H9 (cell line): Measurements from ENCODE around the gene NOP9. TPM values are rescaled to one million over a fixed set of nuclear protein-coding genes. Genes with fewer than 3 reads are reported as not detected.

Experiments
- DNase-seq: peaks from one replicate; pipeline ENCODE4 v3.0.0-alpha.2; 2017
- H2AFZ ChIP-seq: one replicate; pipeline ENCODE4 v1.6.1; 2013; ENCODE audit warnings: mild to moderate bottlenecking, low read length, control low read depth, moderate library complexity
- H2AK5ac ChIP-seq: 2 replicates; pipeline ENCODE4 v1.6.1; 2013; ENCODE audit warnings: low read length, control low read depth, mixed read lengths; ENCODE audit not compliant: insufficient read length
- H2BK120ac ChIP-seq: one replicate; pipeline ENCODE4 v1.6.1; 2013; ENCODE audit warnings: low read depth, mild to moderate bottlenecking, low read length, control low read depth, inconsistent platforms; ENCODE audit not compliant: poor library complexity, severe bottlenecking
- H2BK12ac ChIP-seq: 2 replicates; pipeline ENCODE4 v1.6.1; 2013; ENCODE audit warnings: low read length, control low read depth, mixed read lengths, low read depth; ENCODE audit not compliant: insufficient read length
- H2BK15ac ChIP-seq: 2 replicates; pipeline ENCODE4 v1.6.1; 2013; ENCODE audit warnings: low read depth, low read length, control low read depth
- H2BK20ac ChIP-seq: one replicate; pipeline ENCODE4 v1.6.1; 2013; ENCODE audit warnings: low read depth, mild to moderate bottlenecking, low read length, control low read depth, inconsistent platforms; ENCODE audit not compliant: poor library complexity, severe bottlenecking
- H2BK5ac ChIP-seq: 2 replicates; pipeline ENCODE4 v1.6.1; 2013; ENCODE audit warnings: low read length, control low read depth, mixed read lengths; ENCODE audit not compliant: insufficient read length
- H3K14ac ChIP-seq: 2 replicates; pipeline ENCODE4 v1.6.1; 2013; ENCODE audit warnings: low read length, control low read depth; ENCODE audit not compliant: insufficient read depth
- H3K18ac ChIP-seq: 2 replicates; pipeline ENCODE4 v1.6.1; 2013; ENCODE audit warnings: low read depth, mild to moderate bottlenecking, mixed read lengths, low read length, control low read depth; ENCODE audit not compliant: insufficient read length
- H3K23ac ChIP-seq: 2 replicates; pipeline ENCODE4 v1.6.1; 2013; ENCODE audit warnings: low read length, control low read depth, mixed read lengths, low read depth; ENCODE audit not compliant: insufficient read length
- H3K23me2 ChIP-seq: 2 replicates; pipeline ENCODE4 v1.6.1; 2013; ENCODE audit warnings: low read depth, mild to moderate bottlenecking, mixed read lengths, low read length, control low read depth; ENCODE audit not compliant: insufficient read length, poor library complexity, severe bottlenecking
- H3K27ac ChIP-seq: 2 replicates; pipeline ENCODE4 v1.5.1; 2013; ENCODE audit warnings: low read length, control low read depth, mixed read lengths, low read depth; ENCODE audit not compliant: insufficient read length
- H3K27me3 ChIP-seq: 2 replicates; pipeline ENCODE4 v1.6.1; 2013; ENCODE audit warnings: low read length, control low read depth, inconsistent platforms; ENCODE audit not compliant: insufficient read depth
- H3K4ac ChIP-seq: 2 replicates; pipeline ENCODE4 v1.6.1; 2013; ENCODE audit warnings: low read depth, mild to moderate bottlenecking, control low read depth, inconsistent platforms, low read length, moderate library complexity
- H3K4me1 ChIP-seq: 2 replicates; pipeline ENCODE4 v1.6.1; 2013; ENCODE audit warnings: low read length, control low read depth, inconsistent platforms; ENCODE audit not compliant: insufficient read depth
- H3K4me2 ChIP-seq: 2 replicates; pipeline ENCODE4 v1.6.1; 2013; ENCODE audit warnings: low read length, control low read depth, mixed read lengths; ENCODE audit not compliant: insufficient read length, insufficient read depth
- H3K56ac ChIP-seq: 2 replicates; pipeline ENCODE4 v1.6.1; 2013; ENCODE audit warnings: low read depth, mild to moderate bottlenecking, mixed read lengths, low read length, control low read depth; ENCODE audit not compliant: insufficient read length
- H3K79me1 ChIP-seq: 2 replicates; pipeline ENCODE4 v1.6.1; 2013; ENCODE audit warnings: low read depth, mild to moderate bottlenecking, moderate library complexity, low read length, control low read depth, inconsistent platforms; ENCODE audit not compliant: insufficient read depth, poor library complexity, severe bottlenecking
- H3K79me2 ChIP-seq: 2 replicates; pipeline ENCODE4 v1.6.1; 2013; ENCODE audit warnings: low read length, control low read depth, inconsistent platforms; ENCODE audit not compliant: insufficient read depth
- H3K9ac ChIP-seq: 2 replicates; pipeline ENCODE4 v1.6.1; 2013; ENCODE audit warnings: low read length, control low read depth, mixed read lengths; ENCODE audit not compliant: insufficient read length; ENCODE audit errors: extremely low read depth
- H3K9me3 ChIP-seq: one replicate; pipeline ENCODE4 v1.6.1; 2013; ENCODE audit warnings: low read depth, low read length, inconsistent platforms; ENCODE audit not compliant: control insufficient read depth
- H3T11ph ChIP-seq: one replicate; pipeline ENCODE4 v1.6.1; 2013; ENCODE audit warnings: mild to moderate bottlenecking, low read length, control low read depth, inconsistent platforms
- H4K20me1 ChIP-seq: one replicate; pipeline ENCODE4 v1.6.1; 2013; ENCODE audit not compliant: control insufficient read depth, insufficient read length, insufficient read depth
- H4K5ac ChIP-seq: 2 replicates; pipeline ENCODE4 v1.6.1; 2013; ENCODE audit warnings: low read depth, mild to moderate bottlenecking, mixed read lengths, low read length, control low read depth; ENCODE audit not compliant: insufficient read length
- H4K8ac ChIP-seq: replicated peaks from 2 replicates; pipeline ENCODE4 v1.6.1; 2013; ENCODE audit warnings: low read length, control low read depth, mixed read lengths, low read depth; ENCODE audit not compliant: insufficient read length
- H4K91ac ChIP-seq: 2 replicates; pipeline ENCODE4 v1.6.1; 2013; ENCODE audit warnings: low read depth, mild to moderate bottlenecking, moderate library complexity, mixed read lengths, low read length, control low read depth; ENCODE audit not compliant: insufficient read length
- H3K27ac Mint-ChIP-seq, 3 experiments: 2 replicates in 2 of 3; 3 replicates in 1 of 3; pipeline ENCODE4 v1.8.0; 2020 to 2021; ENCODE audit warnings: mixed read lengths in 3 of 3, mild to moderate bottlenecking in 1 of 3, moderate library complexity in 1 of 3
- H3K27me3 Mint-ChIP-seq: 2 replicates; pipeline ENCODE4 v1.8.0; 2021; ENCODE audit warnings: low read depth, mild to moderate bottlenecking, moderate library complexity, mixed read lengths
- H3K36me3 Mint-ChIP-seq, 3 experiments: 2 replicates in 2 of 3; 3 replicates in 1 of 3; pipeline ENCODE4 v1.8.0; 2020 to 2021; ENCODE audit warnings: low read depth in 3 of 3, mixed read lengths in 3 of 3; ENCODE audit not compliant: insufficient read depth in 1 of 3
- H3K4me1 Mint-ChIP-seq, 2 experiments: 2 replicates each; pipeline ENCODE4 v1.8.0; 2020; ENCODE audit warnings: mixed read lengths in 2 of 2
- H3K4me3 Mint-ChIP-seq, 2 experiments: 2 replicates in 1 of 2; 3 replicates in 1 of 2; pipeline ENCODE4 v1.8.0; 2020 to 2021; ENCODE audit warnings: mild to moderate bottlenecking in 2 of 2, mixed read lengths in 2 of 2, moderate library complexity in 1 of 2
- H3K9me3 Mint-ChIP-seq, 2 experiments: 2 replicates in 1 of 2; 3 replicates in 1 of 2; pipeline ENCODE4 v1.8.0; 2020; ENCODE audit warnings: mild to moderate bottlenecking in 2 of 2, mixed read lengths in 2 of 2, moderate library complexity in 1 of 2
- WGBS: extraction: QIAGEN DNeasy Blood & Tissue Kit; methylation state at CpG from one replicate; pipeline ENCODE4 v1.1.7; 2013; ENCODE audit warnings: missing lambda C conversion rate, low lambda C conversion rate, mixed read lengths; ENCODE audit not compliant: insufficient read length; ENCODE audit errors: extremely low coverage; 5-methylcytosine and 5-hydroxymethylcytosine counted together
- total RNA-seq: library from RNA; stranded (reverse); gene quantifications from 2 replicates; pipeline ENCODE4 v1.2.1, GENCODE V29; 2021
- TF ChIP-seq, protein P1 (sequence below): fragments of 200-600 bp; sonication (generic); conservative IDR thresholded peaks from 3 replicates; pipeline ENCODE4 v1.8.0; 2021; ENCODE audit warnings: antibody characterized with exemption, mild to moderate bottlenecking

NOP9 gene
- total RNA-seq, 1 experiment from 2014 or later, result 34.7 TPM

DNA sequence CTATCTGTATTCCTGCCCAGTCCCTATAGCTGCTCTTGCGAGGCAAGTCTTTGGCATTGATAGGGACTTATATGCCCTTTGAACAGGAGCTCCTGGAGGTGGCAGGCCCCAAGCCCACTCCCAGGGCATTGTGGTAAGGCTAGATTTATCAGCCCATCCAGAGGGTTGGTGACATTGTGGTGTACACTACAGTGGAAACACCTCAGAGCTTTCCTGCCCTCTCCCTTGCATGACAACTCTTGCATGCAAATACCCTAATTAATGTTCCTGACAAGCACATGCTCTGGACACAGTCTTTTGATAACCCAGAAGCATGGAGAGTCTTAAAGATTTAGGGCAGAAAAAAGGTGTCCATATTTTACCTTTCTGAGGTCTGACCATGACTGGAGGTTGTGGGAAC lies 41.0 kb downstream of the NOP9 start:
- Histone ChIP-seq H4K20me1 (no peaks in the 10 kb centered on the region), H3K79me1 (no peaks in the 10 kb centered on the region), H3K27me3 (peaks cover 43% of the 10 kb centered on the region; the same call in 1 of the 2 replicates), H4K8ac (no peak overlapping the region), H3K9me3 (no peaks in the 10 kb centered on the region), H3K79me2 (no peaks in the 10 kb centered on the region), H3K18ac (no peak overlapping the region), H3K4me1 (no peaks in the 10 kb centered on the region; the same call in 1 of the 2 replicates), H3K27ac (no peak overlapping the region), H2BK20ac (no peak overlapping the region), H3K23me2 (peaks cover 8% of the 10 kb centered on the region), H3K9ac (no peak overlapping the region), H3K4me2 (no peak overlapping the region), H4K91ac (no peak overlapping the region), H4K5ac (no peak overlapping the region), H3K14ac (no peak overlapping the region), H3T11ph (no peak overlapping the region), H2BK120ac (no peak overlapping the region), H2BK5ac (no peak overlapping the region), H2BK15ac (no peak overlapping the region), H3K56ac (no peak overlapping the region), H3K23ac (no peak overlapping the region), H3K4ac (no peak overlapping the region), H2BK12ac (no peak overlapping the region), H2AFZ (no peak overlapping the region), H2AK5ac (no peak overlapping the region)
- Mint-ChIP-seq H3K9me3 (no peaks in the 10 kb centered on the region), H3K4me3 (no peak overlapping the region), H3K4me1 (peaks cover 13 to 21% of the 10 kb centered on the region in 2 experiments), H3K36me3 (no peaks in the 10 kb centered on the region), H3K27me3 (peaks cover 96% of the 10 kb centered on the region), H3K27ac (no peak overlapping the region)
- no CpG with 5 or more reads among the region's 1 CpG for WGBS
- no peak for DNase-seq
- TF ChIP-seq, protein P1, sequence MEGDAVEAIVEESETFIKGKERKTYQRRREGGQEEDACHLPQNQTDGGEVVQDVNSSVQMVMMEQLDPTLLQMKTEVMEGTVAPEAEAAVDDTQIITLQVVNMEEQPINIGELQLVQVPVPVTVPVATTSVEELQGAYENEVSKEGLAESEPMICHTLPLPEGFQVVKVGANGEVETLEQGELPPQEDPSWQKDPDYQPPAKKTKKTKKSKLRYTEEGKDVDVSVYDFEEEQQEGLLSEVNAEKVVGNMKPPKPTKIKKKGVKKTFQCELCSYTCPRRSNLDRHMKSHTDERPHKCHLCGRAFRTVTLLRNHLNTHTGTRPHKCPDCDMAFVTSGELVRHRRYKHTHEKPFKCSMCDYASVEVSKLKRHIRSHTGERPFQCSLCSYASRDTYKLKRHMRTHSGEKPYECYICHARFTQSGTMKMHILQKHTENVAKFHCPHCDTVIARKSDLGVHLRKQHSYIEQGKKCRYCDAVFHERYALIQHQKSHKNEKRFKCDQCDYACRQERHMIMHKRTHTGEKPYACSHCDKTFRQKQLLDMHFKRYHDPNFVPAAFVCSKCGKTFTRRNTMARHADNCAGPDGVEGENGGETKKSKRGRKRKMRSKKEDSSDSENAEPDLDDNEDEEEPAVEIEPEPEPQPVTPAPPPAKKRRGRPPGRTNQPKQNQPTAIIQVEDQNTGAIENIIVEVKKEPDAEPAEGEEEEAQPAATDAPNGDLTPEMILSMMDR, result no peak
